ENCODE measurements around the gene RANBP3. TPM values are rescaled to one million over a fixed set of nuclear protein-coding genes. Genes with fewer than 3 reads are reported as not detected.
A peak's percentile ranks its signal among the peaks of the same experiment; 100 is the strongest.

The RANBP3 gene
- total RNA-seq, 1 donor from 2014 or later: 92.1 TPM

GRCh38 chr19:5922161-5922545, 55.8 kb downstream of the RANBP3 start:
- Mint-ChIP-seq H3K9me3 (ENCODE audit: unreplicated experiment) (no peaks in the 10 kb centered on the region), H3K36me3 (ENCODE audit: unreplicated experiment) (peaks cover 4% of the 10 kb centered on the region), H3K4me1 (ENCODE audit: low read depth, unreplicated experiment) (peaks cover 13% of the 10 kb centered on the region), H3K4me3 (ENCODE audit: unreplicated experiment) (no peak overlapping the region), H3K27ac (ENCODE audit: unreplicated experiment) (peak overlapping the region; percentile 80), H3K27me3 (ENCODE audit: unreplicated experiment) (peaks cover 6% of the 10 kb centered on the region)
- DNase-seq: no peak
- no peak for TF ChIP-seq CTCF (IDR thresholded peaks at IDR 0.05; ENCODE audit: partially characterized antibody, unreplicated experiment)

GRCh38 chr19:5921516-5922160, 56.3 kb downstream of the RANBP3 start:
- H3K9me3 Mint-ChIP-seq (ENCODE audit: unreplicated experiment): no peaks in the 10 kb centered on the region
- no peak for TF ChIP-seq CTCF (IDR thresholded peaks at IDR 0.05; ENCODE audit: partially characterized antibody, unreplicated experiment)
- H3K27ac Mint-ChIP-seq (ENCODE audit: unreplicated experiment): peak overlapping the region; percentile 80
- no peak for DNase-seq
- peaks cover 9% of the 10 kb centered on the region for H3K27me3 Mint-ChIP-seq (ENCODE audit: unreplicated experiment)
- peaks cover 4% of the 10 kb centered on the region for H3K36me3 Mint-ChIP-seq (ENCODE audit: unreplicated experiment)
- no peak overlapping the region for H3K4me3 Mint-ChIP-seq (ENCODE audit: unreplicated experiment)
- peaks cover 15% of the 10 kb centered on the region for H3K4me1 Mint-ChIP-seq (ENCODE audit: low read depth, unreplicated experiment)

GRCh38 chr19:5918463-5919079, 59.4 kb downstream of the RANBP3 start:
- H3K4me1 Mint-ChIP-seq (ENCODE audit: low read depth, unreplicated experiment): peaks cover 22% of the 10 kb centered on the region
- no peak for DNase-seq
- peaks cover 4% of the 10 kb centered on the region for H3K36me3 Mint-ChIP-seq (ENCODE audit: unreplicated experiment)
- no peak for TF ChIP-seq CTCF (IDR thresholded peaks at IDR 0.05; ENCODE audit: partially characterized antibody, unreplicated experiment)
- H3K27ac Mint-ChIP-seq (ENCODE audit: unreplicated experiment): no peak overlapping the region
- H3K27me3 Mint-ChIP-seq (ENCODE audit: unreplicated experiment): peaks cover 8% of the 10 kb centered on the region
- peaks cover 2% of the 10 kb centered on the region for H3K9me3 Mint-ChIP-seq (ENCODE audit: unreplicated experiment)
- no peak overlapping the region for H3K4me3 Mint-ChIP-seq (ENCODE audit: unreplicated experiment)

- no peak overlapping the region for H3K4me3 Mint-ChIP-seq (ENCODE audit: unreplicated experiment)
- DNase-seq: no peak
- no peak overlapping the region for H3K27ac Mint-ChIP-seq (ENCODE audit: unreplicated experiment)
- no peaks in the 10 kb centered on the region for H3K36me3 Mint-ChIP-seq (ENCODE audit: unreplicated experiment)
- H3K4me1 Mint-ChIP-seq (ENCODE audit: low read depth, unreplicated experiment): peaks cover 21% of the 10 kb centered on the region
- TF ChIP-seq CTCF (IDR thresholded peaks at IDR 0.05; ENCODE audit: partially characterized antibody, unreplicated experiment): no peak
- peaks cover 2% of the 10 kb centered on the region for H3K9me3 Mint-ChIP-seq (ENCODE audit: unreplicated experiment)
- H3K27me3 Mint-ChIP-seq (ENCODE audit: unreplicated experiment): peaks cover 8% of the 10 kb centered on the region
Measured at GRCh38 chr19:5917431-5918107, 60.4 kb downstream of the RANBP3 start.

All from glutamatergic neuron (in vitro differentiated cells).